OCI-M2 (cell line): ENCODE measurements around the gene TEAD3.

Experiments
- DNase-seq: peaks from one replicate; lab custom pipeline; 2025; ENCODE audit not compliant: unreplicated experiment; lab: John Stamatoyannopoulos, UW

The TEAD3 gene

GRCh38 chr6:35492974-35493284, 4.0 kb downstream of the TEAD3 start:
- DNase-seq: no peak

DNA sequence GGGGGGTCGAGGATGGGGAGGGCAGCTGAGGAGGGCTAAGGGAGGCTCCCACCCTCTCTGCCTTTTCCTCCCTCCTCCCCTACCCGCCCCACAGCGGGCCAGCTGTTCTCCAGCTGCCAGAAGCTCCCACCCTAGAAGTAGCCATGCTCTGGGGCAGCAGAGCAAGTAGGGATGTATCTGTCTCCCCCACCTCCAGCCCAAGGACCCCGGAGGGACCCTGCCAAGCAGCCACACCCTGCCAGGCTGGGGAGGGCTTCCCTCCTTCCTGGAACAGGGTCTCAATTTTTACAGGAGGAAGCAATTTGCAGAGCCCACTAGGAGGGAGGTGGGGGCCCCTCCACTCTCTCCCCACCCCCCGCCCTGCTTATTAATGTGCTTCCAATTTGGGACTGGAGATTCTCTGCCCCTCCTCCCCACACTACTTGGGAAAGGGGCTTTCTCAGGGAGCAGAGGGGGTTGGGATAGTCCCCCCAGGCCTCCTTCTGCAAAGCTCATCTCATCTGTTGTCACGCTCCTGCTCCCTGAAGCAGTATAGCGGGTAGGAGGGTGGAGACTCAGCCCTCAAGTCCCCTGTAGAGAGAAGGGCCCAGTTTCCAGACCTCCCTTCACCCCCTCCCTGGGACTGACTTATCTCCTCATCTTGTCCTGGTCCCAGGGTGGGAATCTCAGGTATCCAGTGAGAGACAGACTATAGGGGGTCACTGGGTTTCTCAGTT, 4.5 kb downstream of the TEAD3 start:
- DNase-seq: no peak

- DNase-seq: no peak
Observed at GRCh38 chr6:35491558-35492257, 5.2 kb downstream of the TEAD3 start.

- DNase-seq: no peak
Observed at GRCh38 chr6:35490821-35491557, 5.9 kb downstream of the TEAD3 start.

DNA sequence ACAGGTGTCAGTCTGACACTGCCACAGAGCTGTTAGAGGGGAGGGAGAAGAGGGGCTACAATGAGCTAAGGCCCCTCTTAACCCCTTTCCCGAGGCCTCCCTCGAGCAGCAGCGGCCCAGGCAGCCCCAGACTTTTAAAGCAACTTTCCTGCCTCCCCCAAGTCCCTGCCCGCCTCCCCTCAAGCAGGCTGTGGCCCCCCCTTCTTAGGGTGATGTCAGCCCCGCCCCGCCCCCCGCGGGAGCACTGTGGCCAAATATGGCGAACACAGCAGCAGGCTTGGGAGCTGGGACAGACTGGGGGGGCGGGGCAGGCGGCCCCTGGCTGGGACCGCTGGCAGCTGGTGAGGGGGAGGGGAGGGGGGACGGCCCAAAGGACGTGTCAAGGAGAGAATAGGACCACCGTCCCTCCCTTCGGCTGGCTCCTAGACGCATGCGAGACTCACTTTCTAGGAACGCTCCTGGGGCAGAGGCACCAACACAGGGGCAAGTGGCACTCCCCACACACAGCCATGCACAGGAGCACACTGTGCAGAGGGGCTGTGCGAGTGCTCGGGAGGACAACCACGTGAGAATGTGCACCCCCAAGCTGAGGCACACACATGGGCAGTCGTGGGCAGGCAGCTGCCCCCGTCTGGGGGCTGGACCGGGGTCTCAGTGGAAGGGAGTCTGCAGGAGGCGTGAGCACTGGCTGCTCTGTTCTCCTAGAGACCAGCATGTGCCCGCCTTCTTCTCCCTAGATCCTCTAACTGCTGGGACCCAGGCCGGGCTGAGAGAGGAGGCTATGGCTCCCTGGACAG, 6.7 kb downstream of the TEAD3 start:
- DNase-seq: no peak

- no peak for DNase-seq
Observed at GRCh38 chr6:35489066-35489465, 7.8 kb downstream of the TEAD3 start.

- no peak for DNase-seq
Observed at GRCh38 chr6:35488517-35488862, 8.4 kb downstream of the TEAD3 start.

- no peak for DNase-seq
Observed at GRCh38 chr6:35487658-35488516, 9.0 kb downstream of the TEAD3 start.

DNA sequence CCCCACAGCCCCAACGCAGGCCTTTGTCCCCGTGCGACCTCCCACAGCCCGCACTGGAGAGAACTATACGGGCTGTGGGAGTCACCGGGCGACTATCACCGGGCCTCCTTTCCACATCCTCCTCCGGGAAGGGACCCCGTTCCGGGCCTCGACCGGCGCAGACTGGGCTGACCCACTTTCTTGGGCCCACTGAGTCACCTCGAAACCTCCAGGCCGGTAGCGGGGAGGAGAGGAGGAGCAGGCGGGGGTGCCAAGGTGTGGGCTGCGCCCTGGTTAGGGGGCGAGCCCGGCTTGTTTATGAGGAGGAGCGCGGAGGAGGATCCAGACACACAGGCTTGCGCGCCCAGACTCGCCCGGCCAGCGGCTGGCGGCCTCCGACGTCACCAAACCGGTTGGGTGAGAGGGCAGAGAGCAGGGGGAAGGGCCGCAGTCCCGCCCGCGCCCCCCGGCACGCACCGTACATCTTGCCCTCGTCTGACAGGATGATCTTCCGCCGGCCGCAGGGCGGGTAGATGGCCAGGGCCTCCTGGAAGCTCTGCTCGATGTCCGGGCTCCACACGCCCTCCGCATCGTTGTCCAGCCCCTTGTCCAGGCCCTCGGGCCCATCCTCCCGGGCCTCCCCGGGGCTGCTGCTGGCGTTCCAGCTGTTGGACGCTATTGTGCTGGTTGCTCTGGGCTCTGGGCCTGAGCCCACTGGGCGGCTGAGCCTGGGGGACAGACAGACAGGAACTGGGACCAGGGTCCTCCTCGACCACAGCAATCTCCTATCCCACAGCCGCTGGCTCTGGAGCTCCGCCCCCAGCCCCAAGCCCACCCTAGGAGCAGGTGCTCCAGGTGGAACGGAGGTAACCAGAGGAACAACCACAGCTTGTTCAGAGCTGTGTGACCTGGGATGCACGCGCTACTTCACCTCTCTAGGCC, 10.6 kb downstream of the TEAD3 start:
- no peak for DNase-seq

- DNase-seq: no peak
Observed at GRCh38 chr6:35485402-35485877, 11.4 kb downstream of the TEAD3 start.

DNA sequence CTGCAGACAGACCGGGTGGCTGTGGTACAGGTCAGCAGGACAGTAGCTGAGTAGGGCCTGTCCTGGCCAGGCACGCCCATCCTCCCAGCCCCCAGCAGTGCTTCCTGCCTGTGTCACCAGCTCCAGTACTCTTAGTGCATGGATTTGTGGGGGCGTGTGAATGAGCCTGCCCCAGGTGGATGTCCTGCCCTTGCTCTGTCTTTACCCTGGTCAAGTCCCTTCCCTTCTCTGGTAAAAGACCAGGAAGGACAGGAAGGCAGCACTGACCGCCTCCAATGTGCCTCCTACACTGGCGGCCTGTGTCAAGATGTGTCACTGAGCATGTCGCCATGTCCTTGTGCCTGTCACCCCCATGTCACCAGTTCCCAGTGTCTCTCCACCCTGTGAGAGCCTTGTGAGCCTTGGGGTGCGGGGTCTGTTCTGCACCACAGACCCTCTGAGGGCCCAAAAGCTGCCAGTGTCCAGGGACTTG, 11.9 kb downstream of the TEAD3 start:
- no peak for DNase-seq

DNA sequence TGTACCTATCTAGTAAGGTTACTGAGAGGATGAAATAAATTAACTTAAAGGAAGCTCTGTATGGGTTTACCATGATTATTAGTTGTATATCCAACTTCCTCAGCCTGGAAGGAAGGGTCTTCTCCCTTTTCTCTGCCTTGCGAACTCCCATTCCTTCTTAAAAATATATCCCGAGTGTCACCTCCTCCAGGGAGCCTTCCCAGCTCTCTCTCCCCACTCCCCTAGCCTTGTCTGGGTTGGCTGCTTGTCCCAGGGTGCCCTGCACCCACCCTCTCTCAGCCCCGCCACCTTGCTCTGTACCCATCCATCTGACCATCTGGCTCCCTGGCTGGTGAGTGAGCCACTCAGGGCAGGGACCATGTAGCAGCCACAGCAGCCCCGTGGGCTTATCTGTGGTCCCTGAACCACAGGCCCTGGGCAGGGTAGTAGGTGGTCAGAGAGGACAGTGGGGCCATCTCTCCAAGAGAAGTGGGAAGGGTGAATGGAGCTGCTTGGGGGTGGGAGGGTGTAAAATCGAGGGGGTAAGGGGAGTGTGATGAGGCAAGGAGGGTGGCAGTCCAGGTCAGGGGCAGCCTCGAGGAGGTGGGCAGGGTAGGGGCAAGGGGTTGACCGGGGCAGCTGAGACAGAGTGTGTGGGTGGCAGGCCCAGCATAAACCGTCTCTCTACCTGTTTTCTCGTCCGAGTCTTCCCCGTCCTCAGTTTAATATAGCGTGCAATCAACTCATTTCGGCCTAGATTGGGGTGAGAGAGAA, 12.8 kb downstream of the TEAD3 start:
- DNase-seq: no peak

GRCh38 chr6:35483490-35483889, 13.4 kb downstream of the TEAD3 start:
- DNase-seq: no peak

DNA sequence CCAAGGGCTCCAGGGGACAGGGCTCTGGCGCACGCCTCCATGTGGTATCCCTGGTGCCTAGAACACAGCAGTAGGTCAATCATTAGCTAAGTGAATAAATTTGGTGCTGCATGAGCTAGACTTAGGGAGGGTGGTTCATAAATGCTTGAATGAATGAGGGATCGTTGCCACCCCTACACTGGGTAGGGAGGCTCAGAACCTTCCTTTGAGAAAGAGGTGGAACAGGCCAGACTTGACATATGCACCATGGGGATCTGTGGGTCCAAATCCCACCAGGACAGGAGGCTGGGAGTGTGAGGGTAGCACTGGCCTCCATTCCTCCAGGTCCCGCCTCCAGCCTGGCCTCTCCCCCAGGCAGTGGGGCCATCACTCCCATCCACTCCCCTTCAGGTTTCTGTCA, 13.8 kb downstream of the TEAD3 start:
- no peak for DNase-seq

DNA sequence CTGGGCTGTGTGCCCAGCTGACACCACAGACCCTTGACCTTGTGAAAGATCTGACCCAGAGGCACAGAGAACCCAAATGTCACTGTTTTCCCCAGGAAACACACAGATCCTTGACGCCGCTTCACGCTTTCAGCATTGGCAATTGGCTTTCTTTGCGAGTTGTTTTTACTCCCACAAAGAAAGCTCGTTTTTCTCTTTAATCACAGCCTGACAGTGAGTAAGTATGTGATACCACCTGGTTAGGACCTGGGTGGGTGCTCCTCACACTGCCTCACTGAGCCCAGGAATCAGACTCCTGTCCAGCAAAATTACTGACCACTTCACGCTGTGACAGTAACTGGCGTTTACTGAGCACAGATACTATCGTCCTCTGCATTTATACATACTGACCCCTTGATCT, 15.7 kb downstream of the TEAD3 start:
- DNase-seq: no peak

DNA sequence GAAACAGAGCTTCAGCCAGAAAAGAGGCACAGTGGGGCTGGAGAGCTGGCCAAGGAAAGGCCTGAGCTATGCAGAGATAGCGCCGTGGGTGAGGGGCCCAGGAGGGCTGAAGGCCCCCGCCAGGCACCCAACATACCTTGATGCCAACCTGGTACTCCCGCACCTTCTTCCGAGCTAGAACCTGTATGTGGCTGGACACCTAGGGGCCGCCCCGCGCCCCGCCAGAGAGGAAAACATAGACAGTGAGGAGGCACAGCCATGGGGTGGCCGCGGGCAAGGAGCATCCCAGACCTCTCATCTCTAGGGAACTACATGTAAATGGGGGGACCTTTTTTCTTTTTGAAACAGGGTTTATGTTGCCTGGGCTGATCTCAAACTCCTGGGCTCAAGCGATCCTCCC, 16.7 kb downstream of the TEAD3 start:
- no peak for DNase-seq

DNA sequence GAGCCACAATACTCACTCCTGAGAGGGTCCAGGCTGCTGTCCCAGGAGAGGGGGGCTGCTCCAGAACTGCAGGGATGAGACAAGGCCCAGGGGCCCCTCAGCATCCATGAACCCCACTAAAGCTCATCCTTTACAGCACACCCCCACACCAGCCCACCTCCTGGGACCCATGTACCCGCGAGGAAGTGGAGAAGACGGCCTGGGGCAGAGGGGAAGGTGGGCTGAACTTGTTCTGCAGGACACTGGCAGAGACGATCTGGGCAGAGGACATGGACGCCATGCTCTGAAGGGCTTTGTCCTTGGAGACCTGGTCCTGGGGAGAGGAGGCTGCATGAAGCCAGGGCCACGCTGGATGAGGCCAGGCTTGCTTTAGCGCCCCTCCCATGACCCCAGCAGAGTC, 18.6 kb downstream of the TEAD3 start:
- DNase-seq: no peak

GRCh38 chr6:35477551-35478179, 19.2 kb downstream of the TEAD3 start:
- no peak for DNase-seq
